Activated naive CD4-positive, alpha-beta T cell treated with anti-CD3 and anti-CD28 coated beads, Interleukin-2, amount 50 U/mL, for 72 hours (primary cell): ENCODE results near the gene ANKS3. TPM values are rescaled to one million over a fixed set of nuclear protein-coding genes. Genes with fewer than 3 reads are reported as not detected.
A peak's percentile ranks its signal among the peaks of the same experiment; 100 is the strongest.
"Not testable (repeated sequence)": the region's sequence is repeated elsewhere in the genome, so short reads cannot be mapped to it uniquely, and the experiment has no call there.

Source experiments
- ATAC-seq, 2 donors: fragments of 150-1000 bp; cut with Tn5 transposase; 2 replicates each; pipeline ENCODE4 v1.10.0; 2021; ENCODE audit warnings: mild to moderate bottlenecking in 2 of 2, moderate library complexity in 2 of 2
- DNase-seq, 2 donors: peaks; one replicate each; pipeline ENCODE4 v3.0.0; 2021 to 2022; ENCODE audit warnings: low spot score in 2 of 2
- H3K27ac Mint-ChIP-seq, 2 donors: one replicate each; pipeline ENCODE4 v1.8.0; 2022; ENCODE audit warnings: mild to moderate bottlenecking in 2 of 2, mixed read lengths in 2 of 2
- H3K36me3 Mint-ChIP-seq, 2 donors: one replicate each; pipeline ENCODE4 v1.8.0; 2022; ENCODE audit warnings: mixed read lengths in 2 of 2
- H3K9me3 Mint-ChIP-seq, 2 donors: one replicate each; pipeline ENCODE4 v1.8.0; 2022; ENCODE audit warnings: mixed read lengths in 2 of 2
- total RNA-seq, 2 donors: library from RNA; stranded (reverse); gene quantifications; one replicate each; pipeline ENCODE4 v1.2.3, GENCODE V29; 2022

The ANKS3 gene
- total RNA-seq, 2 donors from 2014 or later: 19.4 to 21.5 TPM

DNA sequence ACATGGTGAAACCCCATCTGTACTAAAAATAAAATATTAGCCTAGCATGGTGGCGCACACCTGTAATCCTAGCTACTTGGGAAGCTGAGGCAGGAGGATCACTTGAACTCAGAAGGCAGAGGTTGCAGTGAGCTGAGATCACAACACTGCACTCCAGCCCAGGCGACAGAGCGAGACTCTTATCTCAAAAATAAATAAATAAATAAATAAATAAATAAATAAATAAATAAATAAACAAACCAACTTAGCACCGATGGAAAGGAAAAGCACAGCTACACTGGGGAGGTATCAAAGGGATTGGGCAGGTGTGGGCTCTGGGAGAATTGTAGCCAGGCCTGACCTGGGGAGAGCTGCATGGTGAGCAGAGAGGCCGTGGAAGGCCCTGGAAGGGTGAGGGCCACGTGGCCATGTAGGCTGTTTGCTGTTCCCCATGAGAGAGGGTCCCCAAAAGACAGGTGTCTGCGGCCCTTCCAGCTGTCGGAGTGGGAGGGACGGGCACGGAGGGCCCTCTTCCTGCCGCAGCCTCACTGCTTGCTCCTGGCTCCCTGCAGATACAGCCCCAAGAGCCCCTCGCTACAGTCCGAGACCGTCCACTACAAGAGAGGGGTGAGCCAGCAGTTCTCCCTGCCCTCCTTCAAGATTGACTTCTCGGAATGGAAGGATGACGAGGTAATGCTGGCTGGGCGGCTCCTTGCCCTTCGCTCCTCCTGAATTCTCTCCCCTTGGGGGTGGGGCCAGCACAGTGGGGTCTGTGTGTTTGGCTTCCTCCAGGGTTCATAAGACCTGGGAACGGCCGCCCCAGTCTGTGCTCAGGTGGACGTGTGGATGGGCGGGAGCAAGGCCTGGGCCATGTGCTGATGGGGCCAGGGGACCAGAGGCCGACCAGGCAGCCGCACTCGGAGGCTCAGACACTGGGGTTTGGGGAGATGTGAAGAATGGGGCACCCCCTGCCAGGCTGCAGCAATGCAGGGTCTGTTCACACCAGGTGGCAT is 77.1 kb downstream of the ANKS3 start:
- no peaks in the 10 kb centered on the region for H3K36me3 Mint-ChIP-seq
- DNase-seq (no peak), ATAC-seq (no peak)
- H3K9me3 Mint-ChIP-seq: no peaks in the 10 kb centered on the region
- no peak overlapping the region for H3K27ac Mint-ChIP-seq

DNA sequence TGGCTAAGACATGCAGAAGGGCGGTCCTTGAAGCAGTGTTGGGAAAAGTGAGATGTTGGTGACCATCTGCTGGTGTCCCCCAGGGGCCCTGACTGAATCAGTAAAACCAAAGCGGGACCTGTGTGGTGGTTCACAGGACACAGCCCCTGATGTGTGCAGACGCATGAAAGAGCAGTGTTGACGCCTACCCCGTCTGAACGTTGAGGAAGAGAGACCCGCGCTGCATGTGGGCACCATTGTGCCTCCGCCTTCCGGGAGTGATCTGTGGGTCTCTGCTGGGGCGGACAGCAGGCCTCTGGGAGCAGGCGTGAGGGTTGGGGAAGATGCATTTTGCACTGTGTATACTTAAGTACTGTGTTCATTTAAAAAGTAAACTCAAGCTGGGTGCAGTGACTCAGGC is 77.8 kb downstream of the ANKS3 start:
- H3K36me3 Mint-ChIP-seq: no peaks in the 10 kb centered on the region
- no peak for ATAC-seq
- no peak overlapping the region for H3K27ac Mint-ChIP-seq
- H3K9me3 Mint-ChIP-seq: no peaks in the 10 kb centered on the region
- DNase-seq: no peak

DNA sequence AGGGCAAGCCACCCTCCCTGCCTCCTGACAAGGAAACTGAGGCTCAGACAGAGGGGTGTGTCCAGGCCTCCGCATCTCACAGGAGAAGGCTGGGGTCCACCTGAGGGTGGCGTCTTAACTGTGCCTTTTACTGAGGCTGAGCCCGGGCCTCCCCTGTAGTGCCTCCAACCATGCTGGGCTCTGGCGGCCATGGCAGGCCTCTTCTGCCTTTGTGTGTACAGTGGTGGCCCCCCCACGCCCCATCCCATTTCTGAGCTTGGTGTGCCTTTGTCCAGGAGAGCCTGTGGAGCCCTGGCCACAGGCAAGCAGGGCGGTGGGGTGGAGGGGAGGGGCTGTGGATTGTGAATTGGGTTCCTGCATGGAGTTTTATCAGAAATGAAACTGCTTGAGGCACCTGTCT is 78.3 kb downstream of the ANKS3 start:
- peaks cover under 1% of the 10 kb centered on the region in 2 donors for H3K36me3 Mint-ChIP-seq

DNA sequence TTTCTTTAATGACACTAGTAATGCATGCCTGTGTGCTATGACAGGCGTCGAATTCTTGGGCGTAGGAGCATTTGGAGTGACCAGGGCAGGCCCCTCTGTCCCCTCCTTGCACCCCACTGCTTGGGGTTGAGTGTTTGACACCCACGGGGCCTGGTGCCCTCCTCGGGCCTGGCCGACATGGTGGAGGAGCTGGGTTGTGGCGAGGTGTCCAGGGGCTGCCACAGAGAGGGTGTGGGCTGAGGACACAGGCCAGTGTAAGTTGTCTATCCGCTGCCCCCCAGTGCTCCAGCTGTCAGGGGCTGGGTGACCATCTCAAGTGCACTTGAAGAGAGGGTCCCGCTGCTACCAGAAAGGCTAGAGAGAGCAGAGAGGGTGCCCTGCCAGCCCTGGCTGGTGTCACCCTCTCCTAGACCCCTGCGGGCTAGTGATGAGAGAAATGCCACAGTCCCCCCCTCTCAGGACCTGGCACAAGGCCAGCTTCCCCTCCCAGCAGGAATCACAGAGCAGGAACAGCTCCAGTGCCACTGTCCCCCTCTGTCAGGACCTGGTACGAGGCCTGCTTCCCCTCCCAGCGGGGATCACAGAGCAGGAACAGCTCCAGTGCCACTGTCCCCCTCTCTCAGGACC is 79.0 kb downstream of the ANKS3 start:
- Mint-ChIP-seq H3K9me3 (no peaks in the 10 kb centered on the region), H3K27ac (peak overlapping the region in 1 of 2 donors; percentile 9), H3K36me3 (peaks cover 7% of the 10 kb centered on the region in 2 donors)
- DNase-seq (no peak), ATAC-seq (no peak)

More for the DNA sequence above, 78.3 kb downstream of the ANKS3 start:
- no peak overlapping the region for H3K27ac Mint-ChIP-seq
- DNase-seq (no peak), ATAC-seq (no peak)
- no peaks in the 10 kb centered on the region for H3K9me3 Mint-ChIP-seq

DNA sequence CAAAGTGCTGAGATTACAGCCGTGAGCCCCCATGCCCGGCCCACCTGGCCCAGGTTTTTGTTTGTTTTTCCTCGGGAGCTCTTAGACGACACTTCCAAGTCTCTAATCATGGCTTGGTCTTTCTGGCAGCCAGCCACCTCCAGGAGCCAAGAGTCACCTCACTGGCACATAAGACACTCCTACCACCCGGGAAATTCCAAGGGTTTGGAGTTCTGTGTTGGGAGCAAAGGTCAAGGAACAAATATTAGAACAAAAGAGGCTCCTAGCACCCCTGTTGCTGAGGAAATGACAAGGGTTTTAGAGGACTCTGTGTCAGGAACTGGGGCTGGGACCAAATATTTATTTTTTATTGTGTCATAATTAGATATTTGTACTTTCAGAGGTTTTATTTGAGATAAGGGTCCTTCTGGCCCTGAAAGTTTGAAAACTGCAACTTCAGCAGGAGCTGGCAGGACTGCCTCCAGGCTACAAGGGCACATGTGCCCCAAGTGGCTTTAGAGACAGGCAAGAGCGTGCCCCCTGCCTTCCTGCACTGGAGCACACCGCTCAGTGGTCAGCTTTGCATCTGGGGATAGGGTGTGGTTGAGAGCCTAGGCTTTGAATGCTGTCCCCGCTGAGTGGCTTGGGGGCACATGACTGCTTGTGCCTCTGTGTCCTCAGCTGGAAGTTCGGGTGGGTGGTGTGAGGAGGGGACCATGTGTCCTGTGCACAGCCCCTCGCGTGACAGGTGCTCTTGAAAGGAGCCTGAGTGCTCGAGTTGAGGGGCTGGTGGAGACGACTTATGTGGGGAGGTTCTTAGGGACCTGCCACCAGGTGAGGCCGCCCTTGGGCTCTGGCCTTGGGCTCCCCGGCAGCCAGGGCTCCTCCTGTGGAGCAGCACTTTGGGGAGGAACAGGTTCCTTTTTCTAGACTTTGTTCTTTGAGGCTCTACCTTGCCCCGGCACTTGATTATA is 79.8 kb downstream of the ANKS3 start:
- H3K36me3 Mint-ChIP-seq: peaks cover 7% of the 10 kb centered on the region in 2 donors
- ATAC-seq: no peak
- H3K27ac Mint-ChIP-seq: peak overlapping the region in 1 of 2 donors; percentile 9
- H3K9me3 Mint-ChIP-seq: no peaks in the 10 kb centered on the region
- no peak for DNase-seq

DNA sequence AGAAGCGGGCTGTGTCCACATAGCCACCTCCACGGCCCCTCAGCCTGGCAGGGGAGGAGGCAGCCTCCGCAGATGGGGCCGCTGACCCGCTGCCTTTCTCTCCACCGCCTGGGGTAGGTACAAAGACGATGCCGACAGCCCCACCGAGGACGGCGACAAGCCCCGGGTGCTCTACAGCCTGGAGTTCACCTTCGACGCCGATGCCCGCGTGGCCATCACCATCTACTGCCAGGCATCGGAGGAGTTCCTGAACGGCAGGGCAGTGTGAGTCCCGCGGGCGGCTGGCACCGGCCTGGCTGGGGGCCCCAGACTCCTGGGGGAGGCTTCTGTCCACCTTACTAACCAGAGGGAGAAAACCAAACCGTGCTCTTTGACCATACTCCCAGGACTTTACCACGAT is 81.5 kb downstream of the ANKS3 start:
- Mint-ChIP-seq H3K36me3 (peaks cover 7 to 13% of the 10 kb centered on the region in 2 donors), H3K9me3 (no peaks in the 10 kb centered on the region), H3K27ac (peak overlapping the region in 1 of 2 donors; percentile 29)
- no peak for ATAC-seq
- DNase-seq: no peak

DNA sequence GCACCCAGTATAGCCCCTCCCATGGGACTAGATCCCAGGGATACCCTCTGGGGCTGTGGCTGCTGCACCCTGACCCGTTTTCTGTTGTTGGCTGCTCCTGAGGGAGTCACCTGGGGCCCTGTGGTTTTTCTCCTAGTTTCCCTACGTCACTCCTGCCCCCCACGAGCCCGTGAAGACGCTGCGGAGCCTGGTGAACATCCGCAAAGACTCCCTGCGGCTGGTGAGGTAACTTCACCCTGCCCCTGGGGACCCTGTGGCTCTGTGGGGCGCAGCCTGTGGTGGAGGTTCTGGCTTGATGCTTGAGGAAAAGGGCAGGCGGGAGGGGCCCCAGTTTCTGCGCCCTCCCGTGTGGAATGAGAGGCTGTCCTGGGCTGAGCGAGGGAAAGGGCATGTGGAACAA is 82.2 kb downstream of the ANKS3 start:
- Mint-ChIP-seq H3K9me3 (no peaks in the 10 kb centered on the region), H3K27ac (peak overlapping the region in 1 of 2 donors; percentile 60), H3K36me3 (peaks cover 7 to 13% of the 10 kb centered on the region in 2 donors)
- DNase-seq: no peak
- no peak for ATAC-seq

DNA sequence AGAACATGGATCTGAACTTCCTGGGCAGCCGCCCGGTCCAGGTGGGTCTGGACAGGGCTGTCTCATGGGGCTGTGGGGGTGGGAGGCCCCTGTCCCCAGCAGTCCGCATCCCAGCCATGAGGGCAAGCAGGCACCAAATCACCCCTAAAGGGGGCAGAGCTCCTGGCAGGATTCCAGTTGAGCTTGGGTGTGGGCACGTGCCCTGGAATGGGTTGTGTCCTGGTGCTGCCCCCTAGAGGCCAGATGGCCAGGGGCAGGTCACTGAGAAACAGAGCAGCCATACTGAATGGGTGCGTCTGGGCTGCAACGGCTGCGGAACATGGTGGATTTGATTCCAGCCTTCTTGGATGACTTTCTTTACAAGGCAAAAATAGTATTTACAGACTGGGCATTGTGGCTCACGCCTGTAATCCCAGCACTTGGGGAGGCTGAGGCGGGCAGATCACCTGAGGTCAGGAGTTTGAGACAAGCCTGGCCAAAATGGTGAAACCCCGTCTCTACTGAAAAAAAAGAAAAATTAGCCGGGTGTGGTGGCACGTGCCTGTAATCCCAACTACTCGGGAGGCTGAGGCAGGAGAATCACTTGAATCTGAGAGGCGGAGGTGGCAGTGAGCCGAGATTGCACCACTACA is 83.5 kb downstream of the ANKS3 start:
- peak; percentile 80 to 90 for DNase-seq
- not testable (repeated sequence) for H3K9me3 Mint-ChIP-seq
- Mint-ChIP-seq H3K27ac (peak overlapping the region in 1 of 2 donors; percentile 79), H3K36me3 (peaks cover 7 to 13% of the 10 kb centered on the region in 2 donors)
- peak; percentile 79 for ATAC-seq

DNA sequence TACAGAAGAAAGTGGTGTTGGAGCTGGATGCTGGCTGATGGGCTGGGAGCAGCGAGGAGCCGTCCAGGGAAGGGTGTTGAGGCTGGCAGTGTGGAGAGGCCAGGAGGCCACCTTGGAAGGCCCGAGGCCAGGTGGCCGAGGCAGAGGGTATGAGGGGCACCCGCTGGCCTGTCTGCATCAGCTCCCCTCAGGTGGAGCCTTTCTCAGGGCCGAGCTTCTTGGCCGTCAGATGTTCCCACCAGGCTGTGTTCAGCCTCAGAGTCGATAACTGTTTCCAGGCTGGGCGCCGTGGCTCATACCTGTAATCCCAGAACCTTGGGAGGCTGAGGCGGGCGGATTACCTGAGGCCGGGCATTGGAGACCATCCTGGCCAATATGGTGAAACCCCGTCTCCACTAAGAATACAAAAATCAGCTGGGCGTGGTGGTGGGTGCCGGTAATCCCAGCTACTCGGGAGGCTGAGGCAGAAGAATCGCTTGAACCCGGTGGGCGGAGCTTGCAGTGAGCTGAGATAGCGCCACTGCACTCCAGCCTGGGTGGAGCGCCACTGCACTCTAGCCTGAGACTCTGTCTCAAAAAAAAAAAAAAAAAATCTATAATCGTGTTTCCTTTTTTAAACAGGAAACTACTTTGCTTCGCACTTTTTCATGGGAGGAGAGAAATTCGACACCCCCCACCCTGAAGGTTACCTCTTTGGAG is 84.2 kb downstream of the ANKS3 start:
- no peaks in the 10 kb centered on the region for H3K9me3 Mint-ChIP-seq
- peak; percentile 21 to 34 for ATAC-seq
- no peak for DNase-seq
- H3K36me3 Mint-ChIP-seq: peaks cover 7 to 13% of the 10 kb centered on the region in 2 donors
- H3K27ac Mint-ChIP-seq: peak overlapping the region in 1 of 2 donors; percentile 79

DNA sequence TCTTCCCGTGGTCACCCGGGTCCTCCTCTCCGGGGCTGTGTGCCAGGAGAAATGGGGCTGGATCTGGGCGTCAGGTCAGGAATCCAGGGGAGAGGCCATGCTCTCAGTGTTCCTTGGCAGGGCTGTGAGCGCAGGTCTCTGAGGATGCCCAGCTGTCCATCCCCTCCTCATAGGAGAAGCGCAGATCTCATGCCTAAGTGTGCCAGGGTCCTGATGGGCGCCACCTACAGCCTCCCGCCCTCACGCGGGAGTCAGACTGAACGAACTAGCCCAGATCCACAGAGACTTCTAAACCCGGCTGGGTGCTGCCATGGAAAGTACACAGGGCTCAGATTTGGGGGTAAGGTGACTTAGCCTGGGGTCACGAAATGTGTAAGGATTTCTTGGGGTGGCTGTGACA is 85.2 kb downstream of the ANKS3 start:
- Mint-ChIP-seq H3K9me3 (no peaks in the 10 kb centered on the region), H3K36me3 (peaks cover 7 to 13% of the 10 kb centered on the region in 2 donors), H3K27ac (peak overlapping the region; percentile 43 to 68)
- ATAC-seq (peak in 1 of 2 donors; percentile 6), DNase-seq (no peak)

DNA sequence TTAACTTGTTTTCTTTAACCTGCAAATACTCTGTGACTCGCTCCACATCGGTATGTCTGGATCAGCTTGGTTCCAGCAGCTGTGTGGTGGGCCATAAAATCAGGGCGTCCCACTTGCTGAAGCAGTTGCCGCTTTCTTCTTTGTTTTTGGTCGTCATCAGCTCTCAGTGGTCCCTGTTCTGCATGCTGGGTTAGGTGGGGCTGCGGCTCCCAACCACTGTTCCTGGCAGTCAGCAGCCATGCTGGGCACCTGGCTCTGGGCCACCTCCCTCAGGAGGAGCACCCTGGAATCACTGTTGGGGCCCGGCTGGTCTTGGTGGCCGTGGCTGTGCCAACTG is 86.5 kb downstream of the ANKS3 start:
- DNase-seq (no peak), ATAC-seq (no peak)

DNA sequence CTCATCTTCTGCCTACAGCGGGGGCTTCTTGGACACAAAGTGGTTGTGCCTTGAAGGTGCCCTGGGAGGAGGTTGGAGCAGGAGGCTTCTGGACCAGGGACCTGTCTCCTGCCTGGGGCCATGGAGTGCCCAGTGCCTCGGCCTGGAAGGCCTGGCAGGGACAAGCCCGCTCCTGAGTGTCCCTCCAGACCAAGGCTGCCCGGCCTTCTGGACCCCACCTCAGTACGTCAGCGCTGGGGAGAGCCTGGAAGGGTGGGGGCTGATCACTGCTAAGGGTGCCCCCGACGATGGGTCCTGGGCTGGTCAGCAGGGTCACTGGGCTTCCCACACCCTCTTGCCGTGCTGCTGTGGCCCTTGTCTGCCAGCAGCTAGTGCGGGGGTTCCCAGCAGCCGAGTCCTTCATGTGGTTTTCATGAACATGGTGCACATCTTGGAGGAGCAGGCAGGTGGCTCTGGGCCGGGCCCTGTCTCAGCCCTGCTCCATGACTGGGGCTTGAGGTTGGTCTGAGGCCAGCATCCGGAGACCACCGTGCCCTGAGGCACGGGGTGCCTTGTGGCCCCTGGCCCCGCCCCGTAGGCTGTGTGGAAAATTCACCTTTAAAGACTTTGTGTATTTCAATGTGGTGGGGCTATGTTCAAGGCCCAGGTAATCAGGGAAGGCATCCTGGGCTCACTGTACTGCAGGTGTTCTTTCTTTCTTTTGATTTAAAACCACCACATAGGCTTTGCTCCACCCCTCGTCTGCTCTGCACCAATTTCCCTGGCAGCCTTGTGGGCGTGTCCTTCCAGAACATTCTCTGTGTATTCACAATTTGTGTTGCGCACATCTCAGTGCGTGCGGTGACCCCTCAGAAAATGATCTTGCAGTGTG is 87.1 kb downstream of the ANKS3 start:
- peak overlapping the region; percentile 11 to 51 for H3K27ac Mint-ChIP-seq
- ATAC-seq (peak; percentile 36 to 48), DNase-seq (no peak)
- peaks cover 7 to 13% of the 10 kb centered on the region in 2 donors for H3K36me3 Mint-ChIP-seq
- H3K9me3 Mint-ChIP-seq: no peaks in the 10 kb centered on the region

More for the DNA sequence above, 86.5 kb downstream of the ANKS3 start:
- no peaks in the 10 kb centered on the region for H3K9me3 Mint-ChIP-seq
- H3K27ac Mint-ChIP-seq: peak overlapping the region in 1 of 2 donors; percentile 11
- peaks cover 7 to 13% of the 10 kb centered on the region in 2 donors for H3K36me3 Mint-ChIP-seq
